ENCODE data around the gene FDPS. TPM values are rescaled to one million over a fixed set of nuclear protein-coding genes. Genes with fewer than 3 reads are reported as not detected.

Gene FDPS
- 85.9 and 462 TPM in 2 replicates for total RNA-seq

GRCh38 chr1:155308493-155309422, at the start of gene FDPS:
TSS of gene FDPS (plus strand) at chr1:155308866. CDS start at chr1:155309790, 924 bp downstream.

GRCh38 chr1:155261852-155262673, 46.6 kb upstream of the FDPS start, which contains the start of gene SCAMP3:
TSS of gene SCAMP3 (minus strand) at chr1:155262360. CDS start at chr1:155262151, 209 bp downstream.

GRCh38 chr1:155273343-155274245, 35.1 kb upstream of the FDPS start, which contains the start of gene CLK2:
TSS of gene CLK2 (minus strand) at chr1:155273504. CDS start at chr1:155270977, 2,527 bp downstream.

GRCh38 chr1:155277070-155277901, 31.4 kb upstream of the FDPS start, which contains the start of gene HCN3:
TSS of gene HCN3 (plus strand) at chr1:155277463. CDS start at chr1:155277591, 128 bp downstream.

GRCh38 chr1:155301342-155301841, 7.3 kb upstream of the FDPS start, which contains the start of gene PKLR:
TSS of gene PKLR (minus strand) at chr1:155301438. CDS start at chr1:155301395, 43 bp downstream.

GRCh38 chr1:155320661-155321617, 12.3 kb downstream of the FDPS start, which contains the start of gene RUSC1:
TSS of gene RUSC1 (plus strand) at chr1:155320894. CDS start at chr1:155321774, 880 bp downstream.

Other genes with a start within 250 kb of the FDPS start
- 10.2 and 11.7 TPM in 2 replicates for gene EFNA4, start 245.1 kb upstream of the FDPS start, total RNA-seq
- gene EFNA3, start 230.0 kb upstream of the FDPS start, total RNA-seq, result 1.7 and 1.9 TPM in 2 replicates
- gene EFNA1, start 181.0 kb upstream of the FDPS start, total RNA-seq, result 1.8 and 14.9 TPM in 2 replicates
- 21.5 and 51.5 TPM in 2 replicates for gene SLC50A1, start 173.0 kb upstream of the FDPS start, total RNA-seq
- gene DPM3, start 168.3 kb upstream of the FDPS start, total RNA-seq, result 87.8 and 104 TPM in 2 replicates
- gene KRTCAP2, start 135.6 kb upstream of the FDPS start, total RNA-seq, result 133 and 203 TPM in 2 replicates
- gene TRIM46, start 135.0 kb upstream of the FDPS start, total RNA-seq, result 3.6 and 6.4 TPM in 2 replicates
- 15.5 and 19.9 TPM in 2 replicates for gene THBS3, start 101.0 kb upstream of the FDPS start, total RNA-seq
- gene MTX1, start 100.2 kb upstream of the FDPS start, total RNA-seq, result 70.7 and 116 TPM in 2 replicates
- 15.5 and 45.0 TPM in 2 replicates for gene ENTREP3, start 53.4 kb upstream of the FDPS start, total RNA-seq
- gene SCAMP3, start 46.5 kb upstream of the FDPS start, total RNA-seq, result 73.5 and 116 TPM in 2 replicates
- 19.5 and 23.6 TPM in 2 replicates for gene CLK2, start 35.4 kb upstream of the FDPS start, total RNA-seq
- gene HCN3, start 31.4 kb upstream of the FDPS start, total RNA-seq, result 0.08 and 0.26 TPM in 2 replicates
- not detected in 2 replicates for gene PKLR, start 7.4 kb upstream of the FDPS start, total RNA-seq
- gene RUSC1, start 12.0 kb downstream of the FDPS start, total RNA-seq, result 30.7 and 32.8 TPM in 2 replicates

Data from epithelial cell of alveolus of lung (primary cell).